Peyer's patch (tissue), 4 donors: ENCODE results near the gene SLC5A3. TPM values are rescaled to one million over a fixed set of nuclear protein-coding genes. Genes with fewer than 3 reads are reported as not detected.

ENCODE experiments used
- DNase-seq, 3 donors: peaks; one replicate each; pipeline ENCODE4 v3.0.0-alpha.2; 2017 to 2019
- H3K27ac ChIP-seq, 4 donors: fragments of 200-600 bp; sonication (generic); one replicate each; pipeline ENCODE4 v1.5.1; 2016 to 2019
- H3K27me3 ChIP-seq, 2 donors: fragments of 200-600 bp; sonication (generic); one replicate each; pipeline ENCODE4 v1.5.1; 2019
- H3K36me3 ChIP-seq, 3 donors: fragments of 200-600 bp; sonication (generic); one replicate each; pipeline ENCODE4 v1.5.1; 2016 to 2019
- H3K4me1 ChIP-seq, 4 donors: fragments of 200-600 bp; sonication (generic); one replicate each; pipeline ENCODE4 v1.5.1; 2016 to 2019
- H3K4me3 ChIP-seq, 4 donors: fragments of 200-600 bp; sonication (generic); 1 replicate in 3 of 4; 2 replicates in 1 of 4; pipeline ENCODE4 v1.5.1; 2016 to 2019; ENCODE audit warnings: mild to moderate bottlenecking in 1 of 4
- H3K9me3 ChIP-seq, 4 donors: fragments of 200-600 bp; sonication (generic); one replicate each; pipeline ENCODE4 v1.5.1; 2016 to 2019; ENCODE audit warnings: mild to moderate bottlenecking in 1 of 4
- POLR2A ChIP-seq, 2 donors: fragments of 450-650 bp; IDR thresholded peaks; one replicate each; pipeline ENCODE4 v1.5.1; 2017; ENCODE audit warnings: antibody characterized with exemption in 2 of 2, mild to moderate bottlenecking in 2 of 2, moderate library complexity in 2 of 2
- total RNA-seq, 4 donors: library from RNA; depleted of rRNA; stranded (reverse); fragments of >200 nt; gene quantifications; one replicate each; pipeline ENCODE4 v1.1.0, GENCODE V29; 2016
- TF ChIP-seq, protein P1 (sequence below), 6 experiments: fragments of 450-650 bp in 4 of 6; fragments of 200-600 bp in 2 of 6; sonication (generic) in 1 of 6; IDR thresholded peaks; one replicate each; pipeline ENCODE4 v1.5.1; 2017 to 2019; ENCODE audit warnings: antibody characterized with exemption in 6 of 6, mild to moderate bottlenecking in 3 of 6, moderate library complexity in 1 of 6

The SLC5A3 gene
- total RNA-seq, 4 donors from 2014 or later, result 15.8 to 20.5 (median 17.7) TPM

DNA sequence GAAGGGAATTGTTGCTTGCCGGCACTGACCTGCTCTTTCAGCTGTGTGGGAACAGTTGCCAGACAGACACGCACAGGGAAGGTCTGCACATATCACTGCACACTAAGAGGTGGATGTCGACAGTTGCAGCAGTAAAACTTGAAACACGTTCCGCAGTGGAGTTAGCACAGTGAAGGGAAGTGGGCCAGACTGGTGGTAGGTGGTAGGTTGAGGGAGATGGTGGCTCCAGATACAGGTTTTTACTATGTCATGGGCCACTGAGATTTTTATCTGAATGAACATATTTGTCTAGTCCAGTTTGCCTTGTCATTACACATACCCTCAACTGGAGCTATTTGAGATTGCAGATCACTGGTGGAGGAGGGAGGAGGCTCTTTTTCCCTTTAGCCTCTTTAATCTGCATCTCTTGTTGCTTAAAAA, 13.5 kb downstream of the SLC5A3 start:
- TF ChIP-seq, protein P1, sequence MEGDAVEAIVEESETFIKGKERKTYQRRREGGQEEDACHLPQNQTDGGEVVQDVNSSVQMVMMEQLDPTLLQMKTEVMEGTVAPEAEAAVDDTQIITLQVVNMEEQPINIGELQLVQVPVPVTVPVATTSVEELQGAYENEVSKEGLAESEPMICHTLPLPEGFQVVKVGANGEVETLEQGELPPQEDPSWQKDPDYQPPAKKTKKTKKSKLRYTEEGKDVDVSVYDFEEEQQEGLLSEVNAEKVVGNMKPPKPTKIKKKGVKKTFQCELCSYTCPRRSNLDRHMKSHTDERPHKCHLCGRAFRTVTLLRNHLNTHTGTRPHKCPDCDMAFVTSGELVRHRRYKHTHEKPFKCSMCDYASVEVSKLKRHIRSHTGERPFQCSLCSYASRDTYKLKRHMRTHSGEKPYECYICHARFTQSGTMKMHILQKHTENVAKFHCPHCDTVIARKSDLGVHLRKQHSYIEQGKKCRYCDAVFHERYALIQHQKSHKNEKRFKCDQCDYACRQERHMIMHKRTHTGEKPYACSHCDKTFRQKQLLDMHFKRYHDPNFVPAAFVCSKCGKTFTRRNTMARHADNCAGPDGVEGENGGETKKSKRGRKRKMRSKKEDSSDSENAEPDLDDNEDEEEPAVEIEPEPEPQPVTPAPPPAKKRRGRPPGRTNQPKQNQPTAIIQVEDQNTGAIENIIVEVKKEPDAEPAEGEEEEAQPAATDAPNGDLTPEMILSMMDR (IDR thresholded peaks at IDR 0.05), result no peak
- TF ChIP-seq POLR2A (IDR thresholded peaks at IDR 0.05), result no peak
- DNase-seq, result no peak
- no peaks in the 10 kb centered on the region for H3K36me3 ChIP-seq
- no peak overlapping the region for H3K4me3 ChIP-seq
- H3K4me1 ChIP-seq, result no peaks in the 10 kb centered on the region
- H3K27ac ChIP-seq, result no peak overlapping the region
- H3K27me3 ChIP-seq, result no peaks in the 10 kb centered on the region
- H3K9me3 ChIP-seq, result no peaks in the 10 kb centered on the region

DNA sequence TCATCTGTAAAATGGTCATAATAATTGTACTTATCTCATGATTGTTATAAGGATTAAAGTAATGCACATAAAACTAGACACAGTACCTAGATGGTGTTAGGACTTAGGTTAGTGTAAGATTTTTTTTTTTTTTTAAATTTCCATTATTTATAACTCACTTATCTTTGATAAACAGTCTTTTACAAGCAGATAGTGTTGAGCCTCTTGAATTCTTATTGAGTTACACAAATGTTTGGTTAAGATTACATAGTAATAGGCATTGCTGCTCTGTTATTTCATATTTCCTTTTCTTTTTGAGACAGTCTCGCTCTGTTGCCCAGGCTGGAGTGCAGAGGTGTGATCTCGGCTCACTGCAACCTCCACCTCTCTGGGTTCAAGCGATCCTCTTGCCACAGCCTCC, 15.4 kb downstream of the SLC5A3 start:
- no peaks in the 10 kb centered on the region for H3K4me1 ChIP-seq
- H3K27me3 ChIP-seq, result no peaks in the 10 kb centered on the region
- TF ChIP-seq, protein P1 (IDR thresholded peaks at IDR 0.05), result no peak
- TF ChIP-seq POLR2A (IDR thresholded peaks at IDR 0.05), result no peak

DNA sequence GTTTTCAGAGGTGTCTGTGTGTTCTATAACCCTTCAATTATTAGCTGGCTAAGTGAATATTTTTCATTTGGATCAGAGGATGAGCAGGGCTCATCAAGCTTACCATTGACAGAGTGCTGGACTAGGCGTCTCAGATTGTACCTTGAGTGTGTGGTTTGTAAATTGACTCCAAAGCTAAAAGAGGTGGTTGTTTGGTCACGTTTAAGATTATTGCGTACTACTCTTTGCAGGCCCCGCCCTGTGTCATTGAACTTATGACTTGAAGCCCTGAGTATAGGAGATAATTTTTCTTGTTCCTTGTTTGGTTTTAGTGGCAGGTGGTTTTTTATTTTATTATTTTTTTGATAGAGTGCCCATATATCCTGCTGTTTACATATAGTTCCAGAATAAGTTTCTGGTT, 17.7 kb downstream of the SLC5A3 start:
- no peak overlapping the region for H3K4me3 ChIP-seq
- no peak overlapping the region for H3K27ac ChIP-seq
- H3K36me3 ChIP-seq, result peaks cover 0 to 13% (median 0%) of the 10 kb centered on the region in 3 donors
- no peak for DNase-seq
- no peaks in the 10 kb centered on the region for H3K9me3 ChIP-seq
- TF ChIP-seq POLR2A (IDR thresholded peaks at IDR 0.05), result no peak
- TF ChIP-seq, protein P1 (IDR thresholded peaks at IDR 0.05), result no peak
- H3K27me3 ChIP-seq, result no peaks in the 10 kb centered on the region
- no peaks in the 10 kb centered on the region for H3K4me1 ChIP-seq

More for the DNA sequence above, 15.4 kb downstream of the SLC5A3 start:
- H3K4me3 ChIP-seq, result no peak overlapping the region
- H3K27ac ChIP-seq, result no peak overlapping the region
- DNase-seq, result no peak
- no peaks in the 10 kb centered on the region for H3K9me3 ChIP-seq
- no peaks in the 10 kb centered on the region for H3K36me3 ChIP-seq

DNA sequence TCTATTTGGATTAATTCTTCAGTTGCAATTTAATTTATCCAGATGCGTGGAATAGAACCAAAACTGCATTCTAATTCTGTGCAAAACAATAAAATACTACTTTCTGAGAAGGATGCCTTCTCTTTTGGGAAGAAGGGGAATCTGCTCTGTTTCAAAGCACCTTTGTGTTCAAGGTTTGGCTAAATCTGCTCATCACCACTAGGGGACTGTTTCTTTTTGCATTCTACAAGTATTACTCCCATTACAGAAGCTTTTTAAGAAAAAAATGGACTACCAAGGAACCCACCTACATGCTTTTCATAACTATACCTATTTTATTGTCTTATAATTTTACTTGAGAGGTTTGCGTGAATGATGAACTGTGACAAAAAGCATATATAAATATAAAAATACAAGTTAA, 18.2 kb downstream of the SLC5A3 start:
- Histone ChIP-seq H3K9me3 (no peaks in the 10 kb centered on the region), H3K27ac (no peak overlapping the region), H3K4me3 (no peak overlapping the region), H3K27me3 (no peaks in the 10 kb centered on the region), H3K36me3 (peaks cover 0 to 18% (median 0%) of the 10 kb centered on the region in 3 donors), H3K4me1 (no peaks in the 10 kb centered on the region)
- TF ChIP-seq, protein P1 (IDR thresholded peaks at IDR 0.05), result peak in 2 of 6 experiments; percentile 12 to 15
- TF ChIP-seq POLR2A (IDR thresholded peaks at IDR 0.05), result no peak
- DNase-seq, result no peak

DNA sequence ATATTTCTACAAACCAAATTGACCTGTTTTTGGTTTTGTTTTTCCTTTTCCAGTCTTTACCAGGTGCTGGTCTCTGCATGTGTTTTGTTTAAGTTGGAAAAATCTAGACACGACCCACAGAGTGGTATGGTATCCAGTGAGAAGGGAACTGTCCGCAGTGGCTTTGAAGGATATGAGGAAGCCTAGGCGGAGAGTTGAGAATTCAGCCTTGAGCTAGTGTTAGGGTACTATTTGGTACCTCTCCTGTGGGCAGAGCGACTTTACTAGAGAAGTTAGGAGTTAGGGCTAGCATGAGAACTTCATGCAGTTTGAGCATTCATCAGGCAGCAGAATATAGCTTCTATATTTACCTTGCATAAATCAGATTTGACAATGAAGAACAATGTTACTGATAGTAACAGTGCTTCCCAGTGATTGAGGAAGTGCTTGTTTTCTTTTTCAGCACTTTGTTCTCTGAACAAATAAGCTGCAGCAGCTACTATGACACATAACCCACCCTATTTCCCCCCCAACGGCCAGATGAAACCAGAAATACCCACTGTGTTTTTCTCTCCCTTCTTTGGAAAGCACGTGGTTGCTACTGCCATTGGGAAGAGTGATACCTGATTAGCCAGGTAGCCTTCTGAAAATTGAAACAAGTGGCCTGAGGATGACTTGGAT, 19.0 kb downstream of the SLC5A3 start:
- H3K4me1 ChIP-seq, result no peaks in the 10 kb centered on the region
- H3K9me3 ChIP-seq, result no peaks in the 10 kb centered on the region
- H3K4me3 ChIP-seq, result no peak overlapping the region
- peaks cover 0 to 18% (median 0%) of the 10 kb centered on the region in 3 donors for H3K36me3 ChIP-seq
- H3K27ac ChIP-seq, result no peak overlapping the region
- no peak for TF ChIP-seq POLR2A (IDR thresholded peaks at IDR 0.05)
- TF ChIP-seq, protein P1 (IDR thresholded peaks at IDR 0.05), result no peak
- no peaks in the 10 kb centered on the region for H3K27me3 ChIP-seq
- DNase-seq, result no peak
